ENCODE data around the gene AMN.

DNA sequence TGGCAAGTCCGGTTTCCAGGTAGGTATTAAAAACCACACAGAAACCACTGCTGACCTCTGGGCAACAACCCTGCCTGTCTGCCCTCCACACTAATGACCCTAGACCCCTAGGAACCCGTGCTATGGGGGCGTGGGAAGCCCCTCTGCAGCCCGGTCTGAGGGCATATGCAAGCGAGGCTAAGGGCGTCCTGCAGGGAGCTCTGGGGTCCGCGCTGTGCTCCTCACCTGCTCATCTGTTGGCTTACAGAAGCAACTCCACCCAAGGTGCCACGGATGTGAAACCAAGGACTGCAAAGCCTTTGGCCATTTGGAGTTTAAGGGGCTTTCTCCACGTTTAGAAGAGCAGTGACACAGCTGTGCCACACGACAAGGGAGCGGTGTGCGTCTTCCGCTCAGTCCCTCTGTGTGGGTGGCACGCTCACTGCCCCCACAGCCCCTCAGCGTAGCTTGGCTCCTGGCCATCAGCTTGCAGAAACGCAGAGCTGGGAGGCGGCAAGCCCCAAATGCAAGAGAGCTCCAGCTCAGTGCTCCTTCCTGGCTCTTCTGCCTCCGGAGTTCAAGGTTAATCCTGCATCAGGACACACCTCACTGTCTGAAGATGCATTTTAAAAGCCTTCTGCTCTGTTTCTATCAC is 18.4 kb downstream of the AMN start:
- TF ChIP-seq POLR2AphosphoS5 (IDR thresholded peaks at IDR 0.05; ENCODE audit: low read depth, low read length), result no peak
- no peak for TF ChIP-seq POLR2A (IDR thresholded peaks at IDR 0.05; ENCODE audit: low read depth, low read length)

Measured in GM12892 (cell line).